Peyer's patch (tissue), 4 donors: ENCODE data around the gene KLHL2. TPM values are rescaled to one million over a fixed set of nuclear protein-coding genes. Genes with fewer than 3 reads are reported as not detected.
"Not testable (repeated sequence)": the region's sequence is repeated elsewhere in the genome, so short reads cannot be mapped to it uniquely, and the experiment has no call there.

Experiments
- DNase-seq, 3 donors: peaks; one replicate each; pipeline ENCODE4 v3.0.0-alpha.2; 2017 to 2019
- H3K27ac ChIP-seq, 4 donors: fragments of 200-600 bp; sonication (generic); one replicate each; pipeline ENCODE4 v1.5.1; 2016 to 2019
- H3K27me3 ChIP-seq, 2 donors: fragments of 200-600 bp; sonication (generic); one replicate each; pipeline ENCODE4 v1.5.1; 2019
- H3K36me3 ChIP-seq, 3 donors: fragments of 200-600 bp; sonication (generic); one replicate each; pipeline ENCODE4 v1.5.1; 2016 to 2019
- H3K4me1 ChIP-seq, 4 donors: fragments of 200-600 bp; sonication (generic); one replicate each; pipeline ENCODE4 v1.5.1; 2016 to 2019
- H3K4me3 ChIP-seq, 4 donors: fragments of 200-600 bp; sonication (generic); 1 replicate in 3 of 4; 2 replicates in 1 of 4; pipeline ENCODE4 v1.5.1; 2016 to 2019; ENCODE audit warnings: mild to moderate bottlenecking in 1 of 4
- H3K9me3 ChIP-seq, 4 donors: fragments of 200-600 bp; sonication (generic); one replicate each; pipeline ENCODE4 v1.5.1; 2016 to 2019; ENCODE audit warnings: mild to moderate bottlenecking in 1 of 4
- POLR2A ChIP-seq, 2 donors: fragments of 450-650 bp; IDR thresholded peaks; one replicate each; pipeline ENCODE4 v1.5.1; 2017; ENCODE audit warnings: antibody characterized with exemption in 2 of 2, mild to moderate bottlenecking in 2 of 2, moderate library complexity in 2 of 2
- total RNA-seq, 4 donors: library from RNA; depleted of rRNA; stranded (reverse); fragments of >200 nt; gene quantifications; one replicate each; pipeline ENCODE4 v1.1.0, GENCODE V29; 2016
- TF ChIP-seq, protein P1 (sequence below), 6 experiments: fragments of 450-650 bp in 4 of 6; fragments of 200-600 bp in 2 of 6; sonication (generic) in 1 of 6; IDR thresholded peaks; one replicate each; pipeline ENCODE4 v1.5.1; 2017 to 2019; ENCODE audit warnings: antibody characterized with exemption in 6 of 6, mild to moderate bottlenecking in 3 of 6, moderate library complexity in 1 of 6

The KLHL2 gene
- total RNA-seq, result 10 to 100 TPM in 2 of 4 donors, 1 to 10 TPM in 2; 6.1 to 26.4 (median 10.6) TPM

DNA sequence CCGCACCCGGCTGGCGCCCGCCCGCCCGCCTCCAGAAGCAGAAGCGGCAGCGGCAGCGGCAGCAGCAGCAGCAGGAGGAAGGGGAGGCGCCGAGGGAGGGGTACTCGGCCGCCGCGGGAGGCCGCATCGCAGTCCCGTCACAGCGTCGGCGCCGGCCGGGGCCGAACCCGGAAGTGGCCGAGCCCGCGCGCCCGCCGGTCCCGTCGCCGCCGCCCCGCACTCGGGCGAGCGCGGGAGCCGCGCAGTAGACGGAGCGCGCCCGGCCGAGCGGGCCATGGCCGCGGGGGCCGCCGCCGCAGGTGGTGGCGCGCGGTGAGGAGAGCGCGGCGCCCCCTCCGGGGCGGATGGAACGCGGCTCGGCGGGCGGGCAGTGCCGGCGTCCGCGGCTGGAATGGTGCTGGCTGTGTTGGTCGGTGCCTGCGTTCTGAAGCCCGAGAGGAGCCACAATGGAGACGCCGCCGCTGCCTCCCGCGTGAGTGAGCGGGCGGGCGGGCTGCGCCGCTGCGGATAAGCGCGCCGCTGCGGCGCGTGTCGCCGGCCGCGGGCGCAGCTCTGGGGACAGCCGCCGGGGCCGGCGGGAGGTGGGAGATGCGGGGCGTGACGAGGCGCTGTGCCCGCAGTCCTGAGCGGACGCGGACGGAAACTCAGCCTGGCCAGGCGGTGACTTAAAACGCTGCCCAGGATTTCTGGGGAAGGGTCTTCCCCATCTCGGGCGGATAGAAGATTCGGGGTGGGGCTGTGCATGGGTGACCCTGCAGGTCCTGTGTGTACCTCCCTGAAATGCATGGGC, at the start of gene KLHL2:
TSS of gene KLHL2 (plus strand) at position 131 of the 790 bp plus-strand sequence. CDS start at position 447, 316 bp downstream.
- peak; percentile 74 to 91 (median 89) for DNase-seq
- TF ChIP-seq, protein P1, sequence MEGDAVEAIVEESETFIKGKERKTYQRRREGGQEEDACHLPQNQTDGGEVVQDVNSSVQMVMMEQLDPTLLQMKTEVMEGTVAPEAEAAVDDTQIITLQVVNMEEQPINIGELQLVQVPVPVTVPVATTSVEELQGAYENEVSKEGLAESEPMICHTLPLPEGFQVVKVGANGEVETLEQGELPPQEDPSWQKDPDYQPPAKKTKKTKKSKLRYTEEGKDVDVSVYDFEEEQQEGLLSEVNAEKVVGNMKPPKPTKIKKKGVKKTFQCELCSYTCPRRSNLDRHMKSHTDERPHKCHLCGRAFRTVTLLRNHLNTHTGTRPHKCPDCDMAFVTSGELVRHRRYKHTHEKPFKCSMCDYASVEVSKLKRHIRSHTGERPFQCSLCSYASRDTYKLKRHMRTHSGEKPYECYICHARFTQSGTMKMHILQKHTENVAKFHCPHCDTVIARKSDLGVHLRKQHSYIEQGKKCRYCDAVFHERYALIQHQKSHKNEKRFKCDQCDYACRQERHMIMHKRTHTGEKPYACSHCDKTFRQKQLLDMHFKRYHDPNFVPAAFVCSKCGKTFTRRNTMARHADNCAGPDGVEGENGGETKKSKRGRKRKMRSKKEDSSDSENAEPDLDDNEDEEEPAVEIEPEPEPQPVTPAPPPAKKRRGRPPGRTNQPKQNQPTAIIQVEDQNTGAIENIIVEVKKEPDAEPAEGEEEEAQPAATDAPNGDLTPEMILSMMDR (IDR thresholded peaks at IDR 0.05), result peak in 1 of 6 experiments; percentile 4
- peak in 1 of 2 donors; percentile 89 for TF ChIP-seq POLR2A (IDR thresholded peaks at IDR 0.05)
- H3K4me3 ChIP-seq, result peak within 1 kb of the TSS; percentile 70 to 98 (median 92)
- peak within 1 kb of the TSS; percentile 73 to 92 (median 82) for H3K27ac ChIP-seq
- H3K36me3 ChIP-seq, result no peaks in the 10 kb centered on the region
- H3K9me3 ChIP-seq, result no peaks in the 10 kb centered on the region
- no peaks in the 10 kb centered on the region for H3K27me3 ChIP-seq
- peaks cover 0 to 17% (median 6%) of the 10 kb centered on the region in 4 donors for H3K4me1 ChIP-seq

DNA sequence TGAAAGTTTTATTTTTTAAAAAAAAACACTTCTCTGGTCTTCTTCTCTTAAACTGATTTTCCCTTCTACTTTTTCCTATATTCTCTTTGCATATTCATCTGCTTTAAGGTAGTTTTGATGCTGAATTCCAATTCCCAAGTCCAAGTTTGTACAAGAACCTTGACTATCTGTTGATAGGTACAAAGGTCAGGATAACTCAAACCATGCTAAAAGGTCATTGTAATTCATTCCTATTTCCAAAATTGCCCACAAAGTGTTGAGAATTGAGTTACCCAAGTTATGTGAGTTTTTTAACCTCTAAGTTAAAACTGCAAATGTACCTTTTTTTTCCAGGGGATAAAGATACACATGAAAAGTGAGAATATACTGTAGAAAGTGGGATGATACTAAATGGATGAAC, 48.6 kb upstream of the KLHL2 start:
- Histone ChIP-seq H3K4me3 (no peak overlapping the region), H3K27me3 (no peaks in the 10 kb centered on the region), H3K27ac (no peak overlapping the region), H3K9me3 (no peaks in the 10 kb centered on the region), H3K36me3 (no peaks in the 10 kb centered on the region), H3K4me1 (no peaks in the 10 kb centered on the region)
- TF ChIP-seq, protein P1 (IDR thresholded peaks at IDR 0.05), result no peak
- TF ChIP-seq POLR2A (IDR thresholded peaks at IDR 0.05), result no peak
- no peak for DNase-seq

DNA sequence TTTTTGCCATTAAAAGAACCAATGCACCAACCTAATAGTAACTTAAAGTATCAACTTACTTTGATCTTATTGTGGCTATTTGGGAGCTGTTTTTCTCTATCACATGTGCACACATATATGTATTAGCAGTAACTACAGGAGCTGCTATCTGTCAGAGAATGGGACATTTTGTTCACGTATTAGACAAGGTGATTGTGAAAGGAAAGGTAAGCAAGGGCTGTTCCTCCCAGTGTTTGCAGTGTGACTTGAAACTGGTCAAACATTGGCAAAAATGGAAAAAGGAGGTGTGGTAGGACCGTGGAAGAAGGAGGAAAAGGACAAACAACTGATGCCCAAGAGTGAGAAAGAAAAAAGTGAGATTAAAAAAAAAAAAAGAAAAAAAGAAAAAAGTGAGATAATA, 43.1 kb upstream of the KLHL2 start:
- DNase-seq, result no peak
- no peaks in the 10 kb centered on the region for H3K36me3 ChIP-seq
- TF ChIP-seq, protein P1 (IDR thresholded peaks at IDR 0.05), result no peak
- no peak for TF ChIP-seq POLR2A (IDR thresholded peaks at IDR 0.05)
- no peaks in the 10 kb centered on the region for H3K4me1 ChIP-seq
- no peaks in the 10 kb centered on the region for H3K27me3 ChIP-seq
- no peaks in the 10 kb centered on the region for H3K9me3 ChIP-seq
- no peak overlapping the region for H3K4me3 ChIP-seq
- no peak overlapping the region for H3K27ac ChIP-seq

DNA sequence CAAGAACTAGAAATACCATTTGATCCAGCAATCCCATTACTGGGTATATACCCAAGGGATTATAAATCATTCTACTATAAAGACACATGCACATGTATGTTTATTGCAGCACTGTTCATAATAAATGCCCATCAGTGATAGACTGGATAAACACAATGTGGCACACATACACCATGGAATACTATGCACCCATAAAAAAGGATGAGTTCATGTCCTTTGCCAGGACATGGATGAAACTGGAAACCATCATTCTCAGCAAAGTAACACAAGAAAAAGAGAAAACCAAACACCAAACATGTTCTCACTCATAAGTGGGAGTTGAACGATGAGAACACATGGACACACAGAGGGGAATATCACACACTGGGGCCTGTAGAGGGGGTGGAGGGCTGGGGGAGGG, 40.5 kb upstream of the KLHL2 start:
- H3K36me3 ChIP-seq, H3K4me1 ChIP-seq, DNase-seq, H3K4me3 ChIP-seq, H3K27ac ChIP-seq, H3K9me3 ChIP-seq, H3K27me3 ChIP-seq: not testable (repeated sequence)

- H3K4me1 ChIP-seq, result no peaks in the 10 kb centered on the region
- TF ChIP-seq, protein P1 (IDR thresholded peaks at IDR 0.05), result no peak
- TF ChIP-seq POLR2A (IDR thresholded peaks at IDR 0.05), result no peak
- H3K27me3 ChIP-seq, result no peaks in the 10 kb centered on the region
- H3K36me3 ChIP-seq, result no peaks in the 10 kb centered on the region
- no peak overlapping the region for H3K4me3 ChIP-seq
- H3K9me3 ChIP-seq, result no peaks in the 10 kb centered on the region
- DNase-seq, result no peak
- no peak overlapping the region for H3K27ac ChIP-seq
Observed at GRCh38 chr4:165167650-165168049, 39.7 kb upstream of the KLHL2 start.

- TF ChIP-seq, protein P1 (IDR thresholded peaks at IDR 0.05), result no peak
- TF ChIP-seq POLR2A (IDR thresholded peaks at IDR 0.05), result no peak
- no peaks in the 10 kb centered on the region for H3K4me1 ChIP-seq
- H3K27ac ChIP-seq, result no peak overlapping the region
- DNase-seq, result no peak
- no peak overlapping the region for H3K4me3 ChIP-seq
- no peaks in the 10 kb centered on the region for H3K9me3 ChIP-seq
- H3K36me3 ChIP-seq, result no peaks in the 10 kb centered on the region
- H3K27me3 ChIP-seq, result no peaks in the 10 kb centered on the region
Observed at GRCh38 chr4:165170819-165171218, 36.5 kb upstream of the KLHL2 start.

GRCh38 chr4:165175470-165175869, 31.9 kb upstream of the KLHL2 start:
- not testable (repeated sequence) for H3K27me3 ChIP-seq, H3K27ac ChIP-seq, DNase-seq, H3K4me3 ChIP-seq, H3K36me3 ChIP-seq, H3K4me1 ChIP-seq, H3K9me3 ChIP-seq
